Mesothelial cell of epicardium (in vitro differentiated cells): Measurements from ENCODE around the gene GDF15. TPM values are rescaled to one million over a fixed set of nuclear protein-coding genes. Genes with fewer than 3 reads are reported as not detected.
"Not testable (repeated sequence)": the region's sequence is repeated elsewhere in the genome, so short reads cannot be mapped to it uniquely, and the experiment has no call there.

ENCODE experiments used
- DNase-seq, 2 experiments: peaks; one replicate each; pipeline ENCODE4 v3.0.0; 2021; ENCODE audit warnings: low spot score in 2 of 2; ENCODE audit not compliant: unreplicated experiment in 2 of 2
- H3K27ac Mint-ChIP-seq: 2 replicates; pipeline ENCODE4 v1.8.0; 2021; ENCODE audit warnings: mixed read lengths
- H3K27me3 Mint-ChIP-seq: 2 replicates; pipeline ENCODE4 v1.8.0; 2021; ENCODE audit warnings: low read depth, mixed read lengths
- H3K36me3 Mint-ChIP-seq: 2 replicates; pipeline ENCODE4 v1.8.0; 2021; ENCODE audit warnings: mixed read lengths
- H3K4me1 Mint-ChIP-seq: 2 replicates; pipeline ENCODE4 v1.8.0; 2021; ENCODE audit warnings: mixed read lengths
- H3K4me3 Mint-ChIP-seq: 2 replicates; pipeline ENCODE4 v1.8.0; 2021; ENCODE audit warnings: mild to moderate bottlenecking, moderate library complexity, mixed read lengths
- H3K9me3 Mint-ChIP-seq: 2 replicates; pipeline ENCODE4 v1.8.0; 2021; ENCODE audit warnings: mixed read lengths
- total RNA-seq: library from RNA; stranded (reverse); gene quantifications from 3 replicates; pipeline ENCODE4 v1.2.1, GENCODE V29; 2021
- TF ChIP-seq, protein P1 (sequence below): fragments of 200-600 bp; sonication (generic); IDR thresholded peaks from one replicate; pipeline ENCODE4 v1.5.0; 2021; ENCODE audit warnings: antibody characterized with exemption; ENCODE audit not compliant: unreplicated experiment

The GDF15 gene
- total RNA-seq, 1 donor from 2014 or later, result 4.7 TPM

DNA sequence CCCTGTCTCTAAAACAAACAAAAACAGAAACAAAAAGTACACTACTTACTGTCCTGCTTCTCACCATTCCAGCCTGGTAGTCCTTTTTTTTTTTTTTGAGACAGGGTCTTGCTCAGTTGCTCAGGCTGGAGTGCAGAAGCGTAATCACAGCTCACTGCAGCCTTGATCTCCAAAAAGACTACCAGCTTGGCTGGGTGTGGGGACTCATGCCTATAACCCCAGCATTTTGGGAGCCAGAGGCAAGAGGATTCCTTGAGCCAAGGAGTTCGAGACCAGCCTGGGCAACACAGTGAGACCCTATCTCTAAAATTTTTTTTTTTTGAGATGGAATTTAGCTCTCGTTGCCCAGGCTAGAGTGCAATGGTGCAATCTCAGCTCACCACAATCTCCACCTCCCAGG is 5.1 kb upstream of the GDF15 start:
- Mint-ChIP-seq H3K4me3 (no peak overlapping the region), H3K9me3 (no peaks in the 10 kb centered on the region), H3K27me3 (no peaks in the 10 kb centered on the region), H3K36me3 (no peaks in the 10 kb centered on the region), H3K4me1 (peaks cover 29% of the 10 kb centered on the region), H3K27ac (no peak overlapping the region)
- TF ChIP-seq, protein P1, sequence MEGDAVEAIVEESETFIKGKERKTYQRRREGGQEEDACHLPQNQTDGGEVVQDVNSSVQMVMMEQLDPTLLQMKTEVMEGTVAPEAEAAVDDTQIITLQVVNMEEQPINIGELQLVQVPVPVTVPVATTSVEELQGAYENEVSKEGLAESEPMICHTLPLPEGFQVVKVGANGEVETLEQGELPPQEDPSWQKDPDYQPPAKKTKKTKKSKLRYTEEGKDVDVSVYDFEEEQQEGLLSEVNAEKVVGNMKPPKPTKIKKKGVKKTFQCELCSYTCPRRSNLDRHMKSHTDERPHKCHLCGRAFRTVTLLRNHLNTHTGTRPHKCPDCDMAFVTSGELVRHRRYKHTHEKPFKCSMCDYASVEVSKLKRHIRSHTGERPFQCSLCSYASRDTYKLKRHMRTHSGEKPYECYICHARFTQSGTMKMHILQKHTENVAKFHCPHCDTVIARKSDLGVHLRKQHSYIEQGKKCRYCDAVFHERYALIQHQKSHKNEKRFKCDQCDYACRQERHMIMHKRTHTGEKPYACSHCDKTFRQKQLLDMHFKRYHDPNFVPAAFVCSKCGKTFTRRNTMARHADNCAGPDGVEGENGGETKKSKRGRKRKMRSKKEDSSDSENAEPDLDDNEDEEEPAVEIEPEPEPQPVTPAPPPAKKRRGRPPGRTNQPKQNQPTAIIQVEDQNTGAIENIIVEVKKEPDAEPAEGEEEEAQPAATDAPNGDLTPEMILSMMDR, result no peak
- DNase-seq, result no peak

DNA sequence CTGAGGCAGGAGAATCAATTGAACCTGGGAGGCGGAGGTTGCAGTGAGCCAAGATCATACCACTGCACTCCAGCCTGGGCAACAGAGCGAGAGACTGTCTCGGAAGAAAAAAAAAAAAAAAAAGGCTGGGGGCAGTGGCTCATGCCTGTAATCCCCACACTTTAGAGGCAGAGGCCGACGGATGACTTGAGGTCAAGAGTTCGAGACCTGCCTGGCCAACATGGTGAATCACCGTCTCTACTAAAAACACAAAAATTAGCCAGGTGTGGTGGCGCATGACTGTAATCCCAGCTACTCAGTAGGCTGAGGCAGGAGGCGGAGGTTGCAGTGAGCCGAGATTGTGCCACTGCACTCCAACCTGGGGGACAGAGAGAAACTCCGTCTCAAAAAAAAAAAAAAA is 2.3 kb upstream of the GDF15 start:
- H3K27ac Mint-ChIP-seq, H3K4me3 Mint-ChIP-seq, DNase-seq, H3K9me3 Mint-ChIP-seq, H3K27me3 Mint-ChIP-seq, H3K36me3 Mint-ChIP-seq: not testable (repeated sequence)
- peaks cover 23% of the 10 kb centered on the region for H3K4me1 Mint-ChIP-seq

GRCh38 chr19:18384775-18385174 is 1.2 kb upstream of the GDF15 start:
- Mint-ChIP-seq H3K4me3 (no peak overlapping the region), H3K9me3 (no peaks in the 10 kb centered on the region), H3K27me3 (peaks cover 6% of the 10 kb centered on the region), H3K4me1 (peaks cover 23% of the 10 kb centered on the region), H3K27ac (no peak overlapping the region), H3K36me3 (no peaks in the 10 kb centered on the region)
- TF ChIP-seq, protein P1, result no peak
- DNase-seq, result no peak

DNA sequence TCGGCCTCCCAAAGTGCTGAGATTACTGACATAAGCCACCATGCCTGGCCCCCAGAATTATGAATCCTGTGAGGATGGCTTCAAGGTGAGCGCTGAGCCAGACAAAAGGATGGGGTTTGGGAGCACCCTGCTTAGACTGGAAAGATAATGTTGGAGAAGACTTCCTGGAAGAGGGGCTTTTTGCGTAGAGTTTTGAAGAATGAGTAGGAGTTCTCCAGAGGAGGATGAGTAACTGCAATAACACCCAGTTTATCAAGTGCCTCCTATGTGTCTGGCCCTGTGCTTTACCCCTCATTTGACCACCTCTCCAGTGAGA is 641 bp upstream of the GDF15 start:
- Mint-ChIP-seq H3K36me3 (no peaks in the 10 kb centered on the region), H3K4me1 (peaks cover 18% of the 10 kb centered on the region), H3K27me3 (peaks cover 6% of the 10 kb centered on the region), H3K9me3 (no peaks in the 10 kb centered on the region), H3K4me3 (no peak overlapping the region), H3K27ac (no peak overlapping the region)
- TF ChIP-seq, protein P1, result no peak
- DNase-seq, result no peak

DNA sequence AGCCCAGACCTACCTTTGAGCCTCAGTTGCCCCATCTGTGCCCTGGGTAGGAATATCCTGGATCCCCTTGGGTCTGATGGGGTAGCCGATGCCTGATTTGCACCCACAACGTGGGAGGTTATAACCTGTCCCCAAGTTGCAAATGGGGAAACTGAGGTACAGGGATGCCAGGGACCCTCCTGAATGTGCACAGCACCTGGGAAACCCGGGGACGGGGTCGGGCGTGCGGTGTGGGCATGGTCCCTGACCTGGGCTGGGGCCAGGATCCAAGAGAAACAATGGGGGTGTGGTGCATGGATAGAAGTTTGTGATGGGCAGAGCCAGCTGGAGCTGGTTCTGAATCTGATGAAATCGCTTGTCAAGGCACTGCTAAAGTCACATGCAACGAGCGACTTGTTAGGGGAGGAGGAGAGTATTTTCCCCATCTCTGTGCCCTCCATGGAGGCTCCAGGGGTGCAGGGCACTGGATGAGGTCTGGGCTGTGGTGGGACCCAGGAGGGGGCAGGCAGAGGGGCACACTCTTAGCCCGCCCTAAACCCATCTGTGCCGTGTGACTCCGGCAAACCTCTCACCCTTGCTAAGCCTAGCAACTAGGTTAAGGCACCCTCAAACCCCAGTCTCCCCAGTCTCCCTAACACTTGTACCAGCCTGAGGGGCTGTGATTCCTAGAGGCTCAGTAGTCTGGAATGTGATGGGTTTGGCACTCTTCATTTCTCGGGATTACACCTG is 749 bp downstream of the GDF15 start:
- peaks cover 6% of the 10 kb centered on the region for H3K27me3 Mint-ChIP-seq
- TF ChIP-seq, protein P1, result no peak
- no peaks in the 10 kb centered on the region for H3K36me3 Mint-ChIP-seq
- peak overlapping the region; percentile 33 for H3K4me3 Mint-ChIP-seq
- no peaks in the 10 kb centered on the region for H3K9me3 Mint-ChIP-seq
- DNase-seq, result no peak
- peaks cover 16% of the 10 kb centered on the region for H3K4me1 Mint-ChIP-seq
- no peak overlapping the region for H3K27ac Mint-ChIP-seq

DNA sequence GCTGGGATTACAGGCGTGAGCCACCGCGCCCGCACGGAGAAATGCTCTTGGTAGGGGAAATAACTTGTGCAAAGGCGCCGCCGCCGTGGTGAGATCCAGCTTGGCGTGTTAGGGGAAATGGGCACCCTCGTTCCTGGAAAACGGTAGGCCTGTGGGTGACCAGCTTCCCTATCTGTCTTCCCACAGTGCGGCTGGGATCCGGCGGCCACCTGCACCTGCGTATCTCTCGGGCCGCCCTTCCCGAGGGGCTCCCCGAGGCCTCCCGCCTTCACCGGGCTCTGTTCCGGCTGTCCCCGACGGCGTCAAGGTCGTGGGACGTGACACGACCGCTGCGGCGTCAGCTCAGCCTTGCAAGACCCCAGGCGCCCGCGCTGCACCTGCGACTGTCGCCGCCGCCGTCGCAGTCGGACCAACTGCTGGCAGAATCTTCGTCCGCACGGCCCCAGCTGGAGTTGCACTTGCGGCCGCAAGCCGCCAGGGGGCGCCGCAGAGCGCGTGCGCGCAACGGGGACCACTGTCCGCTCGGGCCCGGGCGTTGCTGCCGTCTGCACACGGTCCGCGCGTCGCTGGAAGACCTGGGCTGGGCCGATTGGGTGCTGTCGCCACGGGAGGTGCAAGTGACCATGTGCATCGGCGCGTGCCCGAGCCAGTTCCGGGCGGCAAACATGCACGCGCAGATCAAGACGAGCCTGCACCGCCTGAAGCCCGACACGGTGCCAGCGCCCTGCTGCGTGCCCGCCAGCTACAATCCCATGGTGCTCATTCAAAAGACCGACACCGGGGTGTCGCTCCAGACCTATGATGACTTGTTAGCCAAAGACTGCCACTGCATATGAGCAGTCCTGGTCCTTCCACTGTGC is 2.4 kb downstream of the GDF15 start:
- TF ChIP-seq, protein P1, result peak; percentile 100
- peaks cover 12% of the 10 kb centered on the region for H3K4me1 Mint-ChIP-seq
- DNase-seq, result peak; percentile 72 to 85
- H3K4me3 Mint-ChIP-seq, result peak overlapping the region; percentile 52
- no peaks in the 10 kb centered on the region for H3K36me3 Mint-ChIP-seq
- no peaks in the 10 kb centered on the region for H3K9me3 Mint-ChIP-seq
- no peak overlapping the region for H3K27ac Mint-ChIP-seq
- H3K27me3 Mint-ChIP-seq, result peaks cover 6% of the 10 kb centered on the region
